HCT116 (cell line): ENCODE measurements around the gene NFE2L2. TPM values are rescaled to one million over a fixed set of nuclear protein-coding genes. Genes with fewer than 3 reads are reported as not detected.

ENCODE experiments used
- ATAC-seq: fragments of 200-7000 bp; cut with Tn5 transposase; 2 replicates; pipeline ENCODE4 v1.9.1; 2020; ENCODE audit warnings: mild to moderate bottlenecking, moderate library complexity
- BruUV-seq: library from RNA; stranded (reverse); fragments of 400-500 nt; replicated peaks from 2 replicates; lab custom pipeline; 2021; lab: Mats Ljungman, UMichigan
- CTCF ChIA-PET: fragments of 300-600 bp; sonication (Branson Sonifier 250); formaldehyde crosslinking; loops from one replicate; lab custom pipeline; 2021; ENCODE audit warnings: antibody characterized with exemption; lab: Charles Lee
- POLR2A ChIA-PET: fragments of 300-600, 350-600 bp; sonication (Branson Sonifier 250); formaldehyde crosslinking; loops from one replicate; lab custom pipeline; 2021; ENCODE audit warnings: antibody characterized with exemption; lab: Charles Lee
- RAD21 ChIA-PET, 2 experiments: fragments of 300-600 bp; sonication (Branson Sonifier 250); formaldehyde crosslinking; loops; one replicate each; lab custom pipeline; 2023; ENCODE audit warnings: low total read pairs in 2 of 2; ENCODE audit not compliant: uncharacterized antibody in 2 of 2, unreplicated experiment in 2 of 2, low non-redundant PET in 1 of 2; lab: Charles Lee
- DNase-seq: peaks from one replicate; pipeline ENCODE4 v3.0.0-alpha.2; 2010; ENCODE audit warnings: low read depth, low spot score
- H2AFZ ChIP-seq: fragments of 200-600 bp; shearing (Covaris generic), sonication (generic); 2 replicates; pipeline ENCODE4 v1.6.1; 2017; ENCODE audit warnings: low read depth, mixed run types, mixed read lengths, antibody characterized with exemption, low read length; ENCODE audit not compliant: poor library complexity, severe bottlenecking
- H3K27ac ChIP-seq: 2 replicates; pipeline ENCODE4 v1.5.1; 2012; ENCODE audit warnings: low read depth, low read length
- H3K27me3 ChIP-seq: fragments of 200-600 bp; sonication (generic); 2 replicates; pipeline ENCODE4 v1.6.1; 2016; ENCODE audit warnings: mixed run types, low read length, mixed read lengths; ENCODE audit not compliant: insufficient read depth
- H3K36me3 ChIP-seq, 2 experiments: fragments of 200-500 bp in 1 of 2; fragments of 200-600 bp in 1 of 2; sonication (Bioruptor generic) in 1 of 2; sonication (generic) in 1 of 2; 2 replicates each; pipeline versions ENCODE4 v1.5.1 to v1.6.1; 2014 to 2016; ENCODE audit warnings: low read length in 2 of 2, inconsistent platforms in 1 of 2, mixed read lengths in 1 of 2, mixed run types in 1 of 2; ENCODE audit not compliant: insufficient read depth in 2 of 2, control insufficient read depth in 1 of 2
- H3K4me1 ChIP-seq, 2 experiments: fragments of 200-600 bp in 1 of 2; sonication (generic) in 1 of 2; 2 replicates each; pipeline versions ENCODE4 v1.5.1 to v1.6.1; 2012 to 2017; ENCODE audit warnings: low read length in 2 of 2, inconsistent platforms in 1 of 2, mild to moderate bottlenecking in 1 of 2, mixed read lengths in 1 of 2, mixed run types in 1 of 2, moderate library complexity in 1 of 2; ENCODE audit not compliant: insufficient read depth in 2 of 2, control insufficient read depth in 1 of 2
- H3K4me2 ChIP-seq: fragments of 200-600 bp; sonication (generic); 2 replicates; pipeline ENCODE4 v1.6.1; 2017; ENCODE audit warnings: mixed run types, low read length, mixed read lengths
- H3K4me3 ChIP-seq, 2 experiments: fragments of 200-600 bp in 1 of 2; sonication (generic) in 1 of 2; replicated peaks in 1 of 2; 2 replicates each; pipeline ENCODE4 v1.5.1; 2011 to 2016; ENCODE audit warnings: low read length in 2 of 2, control low read depth in 1 of 2, low read depth in 1 of 2, mild to moderate bottlenecking in 1 of 2, mixed read lengths in 1 of 2, mixed run types in 1 of 2
- H3K79me2 ChIP-seq: fragments of 200-600 bp; sonication (generic); 2 replicates; pipeline ENCODE4 v1.6.1; 2017; ENCODE audit warnings: mild to moderate bottlenecking, mixed run types, low read length, moderate library complexity, mixed read lengths; ENCODE audit not compliant: insufficient read depth
- H3K9ac ChIP-seq: fragments of 200-600 bp; sonication (generic); 2 replicates; pipeline ENCODE4 v1.6.1; 2016; ENCODE audit warnings: low read length, mixed read lengths
- H3K9me2 ChIP-seq: fragments of 200-600 bp; sonication (generic), shearing (Covaris generic); 2 replicates; pipeline ENCODE4 v1.6.1; 2017; ENCODE audit warnings: mixed run types, mild to moderate bottlenecking, moderate library complexity; ENCODE audit not compliant: insufficient read depth
- H3K9me3 ChIP-seq, 2 experiments: fragments of 200-500 bp in 1 of 2; fragments of 200-600 bp in 1 of 2; sonication (Bioruptor generic) in 1 of 2; sonication (generic) in 1 of 2; 2 replicates each; pipeline ENCODE4 v1.6.1; 2014 to 2017; ENCODE audit warnings: low read length in 2 of 2, mixed read lengths in 2 of 2, inconsistent platforms in 1 of 2, low read depth in 1 of 2, mild to moderate bottlenecking in 1 of 2, mixed run types in 1 of 2, moderate library complexity in 1 of 2; ENCODE audit not compliant: control insufficient read depth in 1 of 2, insufficient read depth in 1 of 2
- H4K20me1 ChIP-seq: fragments of 200-600 bp; sonication (generic), shearing (Covaris generic); 2 replicates; pipeline ENCODE4 v1.6.1; 2017; ENCODE audit warnings: mixed run types, mild to moderate bottlenecking, moderate library complexity; ENCODE audit not compliant: insufficient read depth
- EGR1 ChIP-seq: IDR thresholded peaks from 2 replicates; pipeline ENCODE4 v1.6.1; 2012; ENCODE audit warnings: low read depth
- ELF1 ChIP-seq: IDR thresholded peaks from 2 replicates; pipeline ENCODE4 v1.6.1; 2012; ENCODE audit warnings: low read depth, borderline replicate concordance
- EZH2 ChIP-seq: fragments of 200-600 bp; sonication (generic); IDR thresholded peaks from 2 replicates; pipeline ENCODE4 v1.6.1; 2017; ENCODE audit warnings: antibody characterized with exemption, mixed run types
- FOSL1 ChIP-seq: IDR thresholded peaks from 2 replicates; pipeline ENCODE4 v1.6.1; 2012; ENCODE audit warnings: low read depth
- JUND ChIP-seq: IDR thresholded peaks from 2 replicates; pipeline ENCODE4 v1.6.1; 2012
- SIN3A ChIP-seq: IDR thresholded peaks from 2 replicates; pipeline ENCODE4 v1.6.1; 2012; ENCODE audit warnings: low read depth
- SP1 ChIP-seq: IDR thresholded peaks from 2 replicates; pipeline ENCODE4 v1.6.1; 2012; ENCODE audit warnings: low read depth
- SRF ChIP-seq: IDR thresholded peaks from 2 replicates; pipeline ENCODE4 v1.6.1; 2012; ENCODE audit warnings: low read depth
- TCF7L2 ChIP-seq: IDR thresholded peaks from 2 replicates; pipeline ENCODE4 v1.7.0; 2011; ENCODE audit warnings: borderline replicate concordance, inconsistent platforms; ENCODE audit not compliant: insufficient read depth, insufficient read length; ENCODE audit errors: extremely low read depth
- YY1 ChIP-seq: IDR thresholded peaks from 2 replicates; pipeline ENCODE4 v1.6.1; 2011; ENCODE audit warnings: low read length, low read depth, moderate library complexity, mild to moderate bottlenecking; ENCODE audit not compliant: insufficient replicate concordance; ENCODE audit errors: extremely low read depth
- ZFX ChIP-seq: fragments of 450-650 bp; IDR thresholded peaks from 2 replicates; pipeline ENCODE4 v1.6.1; 2017
- intact Hi-C: fragments of 100-400 bp; cut with micrococcal nuclease; formaldehyde crosslinking; loops from 2 replicates; pipeline ENCODE4 v1.10.0; 2022
- total RNA-seq: library from RNA; stranded (reverse); gene quantifications from one replicate; pipeline ENCODE4 v1.2.1, GENCODE V29; 2021; ENCODE audit not compliant: unreplicated experiment
- TF ChIP-seq, protein P1 (sequence below): IDR thresholded peaks from 2 replicates; pipeline ENCODE4 v1.6.1; 2012
- TF ChIP-seq, protein P2 (sequence below): IDR thresholded peaks from 2 replicates; pipeline ENCODE4 v1.6.1; 2011; ENCODE audit warnings: mild to moderate bottlenecking, low read length, moderate library complexity; ENCODE audit not compliant: insufficient replicate concordance; ENCODE audit errors: extremely low read depth
- TF ChIP-seq, protein P3 (sequence below), 3 experiments: fragments of 200-600 bp in 1 of 3; sonication (generic) in 1 of 3; IDR thresholded peaks in 2 of 3; conservative IDR thresholded peaks in 1 of 3; 2 replicates each; pipeline ENCODE4 v1.5.1; 2012 to 2017; ENCODE audit warnings: low read depth in 2 of 3, low read length in 2 of 3, antibody characterized with exemption in 1 of 3, borderline replicate concordance in 1 of 3, control low read depth in 1 of 3, mild to moderate bottlenecking in 1 of 3, mixed read lengths in 1 of 3, mixed run types in 1 of 3, moderate library complexity in 1 of 3; ENCODE audit not compliant: insufficient read depth in 1 of 3

Gene NFE2L2
- total RNA-seq, 1 experiment from 2014 or later = 106 TPM

DNA sequence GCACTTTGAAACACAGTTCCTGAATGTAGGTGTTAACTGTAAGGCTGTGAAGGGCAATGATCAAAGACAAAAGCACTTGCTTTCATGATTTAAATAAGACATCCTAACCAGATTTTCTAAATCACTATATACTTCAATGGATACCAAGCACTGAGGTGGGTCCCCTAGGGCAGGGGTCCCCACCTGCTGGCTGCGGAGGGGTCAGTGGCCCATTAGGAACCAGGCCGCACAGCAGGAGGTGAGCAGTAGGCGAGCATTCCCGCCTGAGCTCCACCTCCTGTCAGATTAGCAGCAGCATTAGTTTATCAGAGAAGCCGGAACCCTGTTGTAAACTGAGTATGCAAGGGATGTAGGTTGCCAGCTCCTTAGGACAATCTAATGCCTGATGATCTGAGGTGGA lies 7.1 kb downstream of the NFE2L2 start:
- Histone ChIP-seq H3K9me2 (no peaks in the 10 kb centered on the region), H3K9ac (no peak overlapping the region), H3K79me2 (peaks cover 100% of the 10 kb centered on the region), H2AFZ (no peak overlapping the region), H3K9me3 (no peaks in the 10 kb centered on the region), H4K20me1 (peaks cover 46% of the 10 kb centered on the region; the same call in 1 of the 2 replicates), H3K27ac (no peak overlapping the region), H3K27me3 (no peaks in the 10 kb centered on the region), H3K4me1 (peaks cover 51 to 83% of the 10 kb centered on the region in 2 experiments), H3K36me3 (peaks cover 0 to 16% of the 10 kb centered on the region in 2 experiments; a peak in 1 of 4 replicates), H3K4me3 (no peak overlapping the region), H3K4me2 (no peak overlapping the region)
- RAD21 ChIA-PET = no interaction called here
- POLR2A ChIA-PET = no interaction called here
- TF ChIP-seq EGR1 (no peak), SP1 (no peak), JUND (no peak), YY1 (no peak), ZFX (no peak), SIN3A (no peak), TCF7L2 (no peak), FOSL1 (no peak), ELF1 (no peak), EZH2 (no peak), SRF (no peak)
- TF ChIP-seq, protein P1, sequence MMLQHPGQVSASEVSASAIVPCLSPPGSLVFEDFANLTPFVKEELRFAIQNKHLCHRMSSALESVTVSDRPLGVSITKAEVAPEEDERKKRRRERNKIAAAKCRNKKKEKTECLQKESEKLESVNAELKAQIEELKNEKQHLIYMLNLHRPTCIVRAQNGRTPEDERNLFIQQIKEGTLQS = no peak
- TF ChIP-seq, protein P2, sequence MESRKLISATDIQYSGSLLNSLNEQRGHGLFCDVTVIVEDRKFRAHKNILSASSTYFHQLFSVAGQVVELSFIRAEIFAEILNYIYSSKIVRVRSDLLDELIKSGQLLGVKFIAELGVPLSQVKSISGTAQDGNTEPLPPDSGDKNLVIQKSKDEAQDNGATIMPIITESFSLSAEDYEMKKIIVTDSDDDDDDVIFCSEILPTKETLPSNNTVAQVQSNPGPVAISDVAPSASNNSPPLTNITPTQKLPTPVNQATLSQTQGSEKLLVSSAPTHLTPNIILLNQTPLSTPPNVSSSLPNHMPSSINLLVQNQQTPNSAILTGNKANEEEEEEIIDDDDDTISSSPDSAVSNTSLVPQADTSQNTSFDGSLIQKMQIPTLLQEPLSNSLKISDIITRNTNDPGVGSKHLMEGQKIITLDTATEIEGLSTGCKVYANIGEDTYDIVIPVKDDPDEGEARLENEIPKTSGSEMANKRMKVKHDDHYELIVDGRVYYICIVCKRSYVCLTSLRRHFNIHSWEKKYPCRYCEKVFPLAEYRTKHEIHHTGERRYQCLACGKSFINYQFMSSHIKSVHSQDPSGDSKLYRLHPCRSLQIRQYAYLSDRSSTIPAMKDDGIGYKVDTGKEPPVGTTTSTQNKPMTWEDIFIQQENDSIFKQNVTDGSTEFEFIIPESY = no peak
- TF ChIP-seq, protein P3, sequence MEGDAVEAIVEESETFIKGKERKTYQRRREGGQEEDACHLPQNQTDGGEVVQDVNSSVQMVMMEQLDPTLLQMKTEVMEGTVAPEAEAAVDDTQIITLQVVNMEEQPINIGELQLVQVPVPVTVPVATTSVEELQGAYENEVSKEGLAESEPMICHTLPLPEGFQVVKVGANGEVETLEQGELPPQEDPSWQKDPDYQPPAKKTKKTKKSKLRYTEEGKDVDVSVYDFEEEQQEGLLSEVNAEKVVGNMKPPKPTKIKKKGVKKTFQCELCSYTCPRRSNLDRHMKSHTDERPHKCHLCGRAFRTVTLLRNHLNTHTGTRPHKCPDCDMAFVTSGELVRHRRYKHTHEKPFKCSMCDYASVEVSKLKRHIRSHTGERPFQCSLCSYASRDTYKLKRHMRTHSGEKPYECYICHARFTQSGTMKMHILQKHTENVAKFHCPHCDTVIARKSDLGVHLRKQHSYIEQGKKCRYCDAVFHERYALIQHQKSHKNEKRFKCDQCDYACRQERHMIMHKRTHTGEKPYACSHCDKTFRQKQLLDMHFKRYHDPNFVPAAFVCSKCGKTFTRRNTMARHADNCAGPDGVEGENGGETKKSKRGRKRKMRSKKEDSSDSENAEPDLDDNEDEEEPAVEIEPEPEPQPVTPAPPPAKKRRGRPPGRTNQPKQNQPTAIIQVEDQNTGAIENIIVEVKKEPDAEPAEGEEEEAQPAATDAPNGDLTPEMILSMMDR (IDR thresholded peaks at IDR 0.05 in 2 of 3, conservative IDR thresholded peaks at IDR 0.05 in 1 of 3; ENCODE audit: borderline replicate concordance in 1 of 3, insufficient read depth in 1 of 3, low read depth in 2 of 3, low read length in 2 of 3) = no peak
- intact Hi-C loops = no loop called here
- ATAC-seq = no peak
- no peak for DNase-seq
- CTCF ChIA-PET = no interaction called here
- BruUV-seq = no TSS peak
